ENCODE measurements around the gene SAMD4A.
A peak's percentile ranks its signal among the peaks of the same experiment; 100 is the strongest.

SAMD4A gene

DNA sequence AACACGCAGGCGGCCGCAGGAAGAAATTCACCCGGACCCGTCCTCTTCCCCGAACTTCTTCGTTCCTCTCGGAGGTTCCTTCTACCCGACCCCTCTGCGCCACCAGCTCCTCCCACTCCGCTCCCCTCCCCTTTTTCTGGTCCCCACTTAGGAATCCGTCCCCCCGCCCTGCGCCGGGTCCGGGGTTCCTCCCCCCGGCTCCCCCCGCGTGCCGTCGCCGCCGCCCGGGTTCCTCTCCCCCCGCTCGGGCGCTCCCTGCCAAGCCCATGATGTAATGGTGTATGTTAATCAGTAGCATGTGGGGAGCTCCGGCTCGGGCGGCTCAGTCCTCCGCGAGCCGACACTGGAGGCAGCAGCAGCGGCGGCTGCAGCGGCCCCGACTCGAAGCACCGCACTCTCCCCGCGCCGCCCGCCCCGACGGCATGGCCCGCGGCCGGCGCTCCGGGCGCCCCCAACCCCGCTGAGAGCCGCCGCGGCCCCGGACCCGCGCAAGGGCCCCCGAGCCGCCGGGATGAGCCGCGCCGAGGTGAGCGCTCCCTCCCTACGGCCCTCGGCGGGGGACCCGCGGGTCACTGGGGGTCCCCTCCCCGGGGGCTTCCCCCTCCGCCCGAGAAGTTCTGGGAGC, 1.0 kb upstream of the SAMD4A start:
- peak; percentile 86 for DNase-seq

DNA sequence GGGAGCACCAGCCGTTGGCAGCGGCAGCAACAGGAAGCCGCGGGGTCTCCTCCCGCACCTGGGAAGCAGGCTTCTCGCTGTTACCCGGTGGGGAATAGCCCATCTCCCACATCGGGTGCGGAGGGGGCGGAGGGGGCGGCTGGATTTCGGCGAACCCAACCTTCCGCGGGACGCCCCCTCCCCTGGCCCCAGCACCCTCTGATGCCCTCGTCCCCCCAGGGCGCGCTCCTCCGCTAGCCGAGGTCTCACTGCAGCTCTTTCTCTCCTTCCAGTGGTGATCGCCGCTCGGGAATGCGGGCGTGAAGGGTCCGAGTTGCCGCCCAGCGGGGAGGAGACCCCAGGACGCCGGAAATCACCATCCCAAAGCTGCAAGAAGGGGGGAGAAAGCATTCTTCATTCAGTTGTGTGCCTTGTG, 303 bp downstream of the SAMD4A start:
- peak; percentile 71 for DNase-seq

- peak; percentile 76 for DNase-seq
These were observed 972 bp downstream of the SAMD4A start for GRCh38 chr14:54567639-54568561.

- no peak for DNase-seq
These were observed 2.1 kb downstream of the SAMD4A start for GRCh38 chr14:54568821-54569595.

- no peak for DNase-seq
These were observed 3.1 kb downstream of the SAMD4A start for GRCh38 chr14:54570047-54570446.

DNA sequence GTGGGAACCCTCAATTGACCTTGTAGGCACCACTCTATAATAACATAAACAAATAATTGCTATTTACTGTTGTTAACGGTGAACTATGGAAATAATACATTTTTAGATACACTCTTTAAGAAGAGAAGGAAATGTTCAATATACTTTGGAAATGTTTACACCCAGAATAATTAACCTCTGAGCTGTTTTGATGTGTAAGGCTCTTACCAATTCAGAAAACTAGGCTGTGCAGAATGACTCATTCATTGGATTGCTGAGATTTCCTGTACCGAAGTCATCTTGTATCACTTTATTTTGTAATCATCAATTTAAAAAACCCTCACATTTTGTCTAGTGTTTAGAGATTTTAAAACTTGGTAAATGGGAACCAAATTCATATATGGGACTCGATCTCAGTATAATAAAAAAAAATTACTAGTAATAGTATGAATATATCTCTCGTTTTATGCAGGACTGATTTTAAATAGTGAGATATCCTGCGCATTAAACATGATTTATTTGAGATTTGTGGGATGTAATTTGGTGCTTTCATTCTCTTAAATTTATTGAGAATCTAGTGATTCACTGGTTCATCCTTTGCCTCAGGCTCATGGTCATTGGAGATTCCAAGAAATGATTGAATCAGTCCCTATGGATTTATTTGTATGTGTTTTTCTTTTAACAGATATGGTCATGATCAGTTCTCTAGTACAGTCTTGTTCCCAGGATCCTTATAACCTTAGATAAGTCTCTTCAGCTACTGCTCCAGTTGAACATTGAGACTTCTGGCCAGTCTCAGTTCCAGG, 3.9 kb downstream of the SAMD4A start:
- no peak for DNase-seq

- DNase-seq, result peak; percentile 63
These were observed 5.4 kb downstream of the SAMD4A start for GRCh38 chr14:54572316-54572715.

- DNase-seq, result no peak
These were observed 7.6 kb downstream of the SAMD4A start for GRCh38 chr14:54574528-54574927.

- DNase-seq, result no peak
These were observed 10.6 kb downstream of the SAMD4A start for GRCh38 chr14:54577494-54577893.

DNA sequence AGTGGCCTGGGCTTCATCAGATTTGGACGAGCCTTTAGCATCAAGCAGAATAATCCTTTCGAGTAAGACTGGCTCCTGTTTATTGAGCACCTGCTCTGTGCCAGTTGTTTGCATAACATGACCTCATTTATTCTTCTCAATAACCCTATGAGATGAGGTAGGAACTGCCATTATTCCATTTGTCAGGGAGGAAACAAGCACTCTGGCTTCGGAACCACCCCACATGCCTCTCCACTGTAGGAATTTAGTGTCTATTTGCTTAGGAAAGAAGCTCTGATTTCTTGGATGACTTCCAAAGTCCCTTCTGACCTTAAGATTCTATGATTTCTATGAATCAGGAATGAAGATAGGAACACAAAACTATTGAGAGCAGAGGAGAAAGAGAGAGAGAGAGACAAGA, 11.0 kb downstream of the SAMD4A start:
- DNase-seq, result no peak

DNA sequence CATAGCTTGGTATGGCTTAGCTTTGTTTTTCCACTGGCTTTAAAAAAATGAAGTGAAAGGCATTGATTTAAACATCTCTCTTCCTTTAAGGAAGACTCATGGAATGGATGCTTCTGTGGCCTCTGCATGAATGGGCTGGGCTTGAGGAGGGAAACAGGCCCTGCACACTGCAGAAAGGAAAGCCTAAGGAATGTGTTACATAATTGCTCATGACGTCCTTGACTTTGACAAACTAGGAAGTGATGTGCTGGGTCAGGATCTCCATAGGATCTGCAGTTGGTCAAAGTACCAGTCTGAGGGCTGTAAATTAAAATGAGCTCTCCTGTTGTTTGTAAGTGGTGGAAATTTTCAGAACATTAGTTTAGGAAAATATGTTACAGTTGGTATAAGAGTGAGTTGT, 12.7 kb downstream of the SAMD4A start:
- no peak for DNase-seq

GRCh38 chr14:54580933-54581332, 14.0 kb downstream of the SAMD4A start:
- no peak for DNase-seq

GRCh38 chr14:54582334-54582733, 15.4 kb downstream of the SAMD4A start:
- no peak for DNase-seq

- DNase-seq, result no peak
These were observed 17.2 kb downstream of the SAMD4A start for GRCh38 chr14:54584097-54584496.

DNA sequence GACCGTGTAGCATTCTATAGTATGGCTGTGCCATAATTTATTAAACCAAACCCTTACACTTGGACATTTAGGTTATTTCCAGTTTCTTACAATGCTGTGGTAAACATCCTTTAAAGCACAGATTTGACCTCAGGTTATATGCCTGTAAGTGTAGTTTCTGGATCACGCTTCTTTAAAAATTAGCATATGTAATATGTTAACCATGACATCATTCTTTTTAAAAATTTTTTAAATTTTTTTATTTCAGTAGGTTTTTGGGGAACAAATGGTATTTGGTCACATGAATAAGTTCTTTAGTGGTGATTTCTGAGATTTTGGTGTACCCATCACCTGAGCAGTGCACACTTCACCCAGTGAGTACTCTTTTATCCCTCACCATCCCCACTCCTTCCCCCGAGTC, 18.3 kb downstream of the SAMD4A start:
- DNase-seq, result no peak

DNA sequence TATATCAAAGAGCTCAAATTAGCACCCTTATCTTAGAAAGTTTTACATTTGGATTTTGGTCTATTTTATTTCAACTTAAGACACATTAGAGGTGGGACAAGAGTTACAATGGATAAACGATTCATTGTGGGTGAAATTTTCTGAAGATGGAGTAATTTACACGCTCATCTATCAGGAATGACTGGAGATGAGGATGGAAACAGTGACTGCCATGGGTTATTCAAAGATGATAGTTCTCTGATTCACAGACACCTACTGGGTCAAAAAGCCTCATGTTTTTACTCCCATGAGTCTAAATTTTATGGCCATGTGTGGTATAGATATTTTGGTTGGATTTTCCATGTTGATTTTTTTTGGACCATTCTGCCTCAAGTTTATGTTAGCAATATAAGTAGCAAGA, 22.1 kb downstream of the SAMD4A start:
- no peak for DNase-seq

- DNase-seq, result no peak
These were observed 22.9 kb downstream of the SAMD4A start for GRCh38 chr14:54589843-54590242.

DNA sequence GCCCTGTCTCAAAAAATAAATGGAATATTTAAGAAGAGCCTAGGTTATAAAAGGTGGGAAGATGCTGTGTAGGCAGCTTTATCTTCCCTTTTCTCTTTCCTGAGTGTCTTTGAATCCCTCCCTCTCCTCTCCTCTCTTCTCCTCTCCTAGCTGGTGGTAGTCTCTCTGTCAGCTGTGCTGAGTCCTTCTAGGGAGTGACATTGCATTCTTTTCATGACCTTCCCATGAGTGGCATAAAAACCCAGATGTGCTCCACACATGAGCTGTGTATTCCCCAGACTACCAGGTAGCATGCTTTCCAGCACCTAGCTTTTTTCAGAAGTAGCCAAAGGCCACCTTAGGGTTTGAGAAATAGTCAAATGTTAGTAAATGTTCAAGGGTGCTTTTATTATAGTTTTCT, 23.6 kb downstream of the SAMD4A start:
- no peak for DNase-seq

- DNase-seq, result peak; percentile 42
These were observed 24.5 kb downstream of the SAMD4A start for GRCh38 chr14:54591461-54591860.

- DNase-seq, result no peak
These were observed 24.9 kb downstream of the SAMD4A start for GRCh38 chr14:54591866-54592265.

DNA sequence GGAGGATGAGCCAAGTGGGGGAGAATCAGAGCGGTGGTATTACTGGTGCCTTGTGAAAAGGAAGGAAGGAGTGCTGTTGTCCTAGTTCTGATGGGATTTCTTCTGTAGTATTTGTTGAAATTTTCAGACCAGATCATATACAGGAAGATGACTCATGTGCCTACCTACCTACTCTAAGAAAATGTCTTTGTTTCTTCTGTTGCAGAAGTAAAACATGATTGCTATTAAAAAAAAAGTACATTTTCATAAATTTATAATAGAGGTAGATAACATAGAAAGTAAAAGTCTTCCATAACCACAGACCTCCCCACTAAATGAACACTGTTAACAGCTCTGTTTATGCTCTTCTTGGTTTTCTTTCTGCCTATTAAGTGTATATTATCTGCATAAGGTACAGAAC, 26.9 kb downstream of the SAMD4A start:
- DNase-seq, result no peak

DNA sequence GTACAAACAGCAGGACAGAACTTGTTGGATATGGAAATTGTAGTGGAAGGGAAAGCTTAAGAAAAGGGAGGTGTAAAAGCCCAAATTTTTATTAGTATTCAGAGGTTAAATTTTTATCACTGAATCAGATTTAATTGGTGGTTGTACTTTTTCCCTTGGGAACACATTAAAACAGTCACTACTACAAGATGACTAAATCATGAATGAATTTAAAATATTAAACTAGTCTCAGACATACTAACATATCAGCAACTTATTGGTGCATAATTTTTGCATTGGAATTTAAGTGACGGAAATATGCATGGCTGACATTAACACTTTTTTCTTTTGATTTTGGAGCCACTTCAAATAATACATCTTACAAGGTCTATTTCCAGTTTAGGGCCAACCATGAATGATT, 27.6 kb downstream of the SAMD4A start:
- no peak for DNase-seq
